H1 (cell line): ENCODE results near the gene VEZT. TPM values are rescaled to one million over a fixed set of nuclear protein-coding genes. Genes with fewer than 3 reads are reported as not detected.

ENCODE experiments used
- CTCF ChIA-PET: fragments of 300-600 bp; sonication (Branson Sonifier 250); formaldehyde crosslinking; loops from one replicate; lab custom pipeline; 2021; ENCODE audit not compliant: partially characterized antibody; lab: Charles Lee
- POLR2A ChIA-PET: fragments of 300-600 bp; sonication (Branson Sonifier 250); formaldehyde crosslinking; loops from one replicate; lab custom pipeline; 2021; ENCODE audit warnings: inconsistent platforms; ENCODE audit not compliant: partially characterized antibody; lab: Charles Lee
- DNase-seq, 2 experiments: peaks; one replicate each; pipeline versions ENCODE4 v3.0.0 to v3.0.0-alpha.2; 2010 to 2022; ENCODE audit warnings: low spot score in 2 of 2, low read depth in 1 of 2, mixed read lengths in 1 of 2
- FAIRE-seq: peaks from 2 replicates; lab custom pipeline; 2011; peaks lifted over from hg19 to GRCh38; lab: Jason Lieb, UNC
- H2AFZ ChIP-seq: 2 replicates; pipeline ENCODE4 v1.8.1; 2012; ENCODE audit warnings: low read length, inconsistent platforms
- H2AK5ac ChIP-seq: 2 replicates; pipeline ENCODE4 v1.6.1; 2013; ENCODE audit warnings: low read depth, low read length
- H2BK120ac ChIP-seq: replicated peaks from 2 replicates; pipeline ENCODE3; 2013; ENCODE audit warnings: low read depth, low read length, inconsistent platforms
- H2BK12ac ChIP-seq: 2 replicates; pipeline ENCODE4 v1.6.1; 2013; ENCODE audit warnings: low read depth, low read length
- H2BK15ac ChIP-seq: 2 replicates; pipeline ENCODE4 v1.6.1; 2013; ENCODE audit warnings: low read length
- H2BK20ac ChIP-seq: 2 replicates; pipeline ENCODE4 v1.6.1; 2013; ENCODE audit warnings: low read length
- H2BK5ac ChIP-seq: 2 replicates; pipeline ENCODE4 v1.6.1; 2013; ENCODE audit warnings: low read depth, low read length
- H3K14ac ChIP-seq: 2 replicates; pipeline ENCODE4 v1.6.1; 2013; ENCODE audit warnings: inconsistent platforms; ENCODE audit not compliant: insufficient read length
- H3K18ac ChIP-seq: 2 replicates; pipeline ENCODE4 v1.6.1; 2013; ENCODE audit warnings: low read length; ENCODE audit errors: extremely low read depth
- H3K23ac ChIP-seq: 2 replicates; pipeline ENCODE4 v1.6.1; 2013; ENCODE audit warnings: inconsistent platforms; ENCODE audit not compliant: insufficient read length
- H3K23me2 ChIP-seq: 2 replicates; pipeline ENCODE4 v1.6.1; 2013; ENCODE audit warnings: low read depth, low read length
- H3K27ac ChIP-seq: 2 replicates; pipeline ENCODE4 v1.6.1; 2011; ENCODE audit warnings: low read depth, low read length, inconsistent platforms
- H3K27me3 ChIP-seq, 4 experiments: replicated peaks in 1 of 4; 1 replicate in 1 of 4; 2 replicates in 3 of 4; pipeline versions ENCODE4 v1.6.1 to v1.8.1; 2011 to 2013; ENCODE audit warnings: low read length in 3 of 4, mild to moderate bottlenecking in 3 of 4, inconsistent platforms in 2 of 4, mixed read lengths in 2 of 4, moderate library complexity in 1 of 4; ENCODE audit not compliant: control insufficient read depth in 3 of 4, insufficient read depth in 3 of 4; ENCODE audit errors: extremely low read depth in 1 of 4
- H3K36me3 ChIP-seq, 4 experiments: 2 replicates each; pipeline versions ENCODE4 v1.6.1 to v1.8.1; 2011 to 2013; ENCODE audit warnings: mild to moderate bottlenecking in 4 of 4, low read length in 3 of 4, moderate library complexity in 2 of 4, control low read depth in 1 of 4, inconsistent platforms in 1 of 4; ENCODE audit not compliant: insufficient read depth in 4 of 4, control insufficient read depth in 2 of 4
- H3K4ac ChIP-seq: replicated peaks from 2 replicates; pipeline ENCODE3; 2013; ENCODE audit warnings: low read length, low read depth, mixed read lengths, inconsistent platforms; ENCODE audit not compliant: insufficient read length
- H3K4me1 ChIP-seq, 4 experiments: replicated peaks in 1 of 4; 1 replicate in 1 of 4; 2 replicates in 3 of 4; pipeline versions ENCODE4 v1.6.1 to v1.8.1; 2011 to 2013; ENCODE audit warnings: low read length in 3 of 4, inconsistent platforms in 2 of 4, mixed read lengths in 1 of 4; ENCODE audit not compliant: insufficient read depth in 4 of 4, control insufficient read depth in 3 of 4
- H3K4me2 ChIP-seq, 2 experiments: 2 replicates each; pipeline versions ENCODE4 v1.6.1 to v1.8.1; 2011 to 2013; ENCODE audit warnings: low read depth in 2 of 2, low read length in 2 of 2, control low read depth in 1 of 2, inconsistent platforms in 1 of 2, mild to moderate bottlenecking in 1 of 2; ENCODE audit not compliant: insufficient read depth in 1 of 2
- H3K4me3 ChIP-seq, 4 experiments: fragments of 200-600, 300-600 bp in 1 of 4; sonication (generic), shearing (Covaris generic), sonication (Bioruptor Twin) in 1 of 4; 2 replicates each; pipeline versions ENCODE4 v1.5.1 to v1.8.1; 2011 to 2016; ENCODE audit warnings: low read length in 4 of 4, low read depth in 3 of 4, control low read depth in 2 of 4, inconsistent platforms in 2 of 4, mild to moderate bottlenecking in 2 of 4, mixed read lengths in 1 of 4, moderate library complexity in 1 of 4; ENCODE audit not compliant: insufficient read depth in 2 of 4; ENCODE audit errors: extremely low read depth in 1 of 4
- H3K56ac ChIP-seq: replicated peaks from 2 replicates; pipeline ENCODE3; 2013; ENCODE audit warnings: low read depth, mild to moderate bottlenecking, mixed read lengths, low read length, inconsistent platforms; ENCODE audit not compliant: insufficient read length
- H3K79me1 ChIP-seq: 2 replicates; pipeline ENCODE4 v1.6.1; 2013; ENCODE audit warnings: low read depth, low read length, control low read depth
- H3K79me2 ChIP-seq, 2 experiments: 2 replicates each; pipeline versions ENCODE4 v1.6.1 to v1.8.1; 2012 to 2013; ENCODE audit warnings: low read length in 2 of 2, mild to moderate bottlenecking in 2 of 2, inconsistent platforms in 1 of 2; ENCODE audit not compliant: insufficient read depth in 2 of 2, control insufficient read depth in 1 of 2
- H3K9ac ChIP-seq, 4 experiments: replicated peaks in 1 of 4; 1 replicate in 1 of 4; 2 replicates in 3 of 4; pipeline versions ENCODE4 v1.6.1 to v1.8.1; 2011 to 2013; ENCODE audit warnings: low read depth in 3 of 4, low read length in 3 of 4, control low read depth in 2 of 4, mild to moderate bottlenecking in 2 of 4, moderate library complexity in 2 of 4, inconsistent platforms in 1 of 4; ENCODE audit errors: extremely low read depth in 1 of 4
- H3K9me3 ChIP-seq, 2 experiments: 2 replicates each; pipeline versions ENCODE4 v1.6.1 to v1.8.1; 2012 to 2013; ENCODE audit warnings: mild to moderate bottlenecking in 2 of 2, moderate library complexity in 2 of 2, control low read depth in 1 of 2, inconsistent platforms in 1 of 2, low read depth in 1 of 2, low read length in 1 of 2, mixed read lengths in 1 of 2; ENCODE audit not compliant: insufficient read depth in 2 of 2
- H4K20me1 ChIP-seq, 2 experiments: replicated peaks in 1 of 2; 2 replicates each; pipeline versions ENCODE3 to v1.8.1; 2011 to 2013; ENCODE audit warnings: inconsistent platforms in 2 of 2, low read length in 2 of 2, mild to moderate bottlenecking in 1 of 2; ENCODE audit not compliant: insufficient read depth in 2 of 2, control insufficient read depth in 1 of 2
- H4K5ac ChIP-seq: 2 replicates; pipeline ENCODE4 v1.6.1; 2013; ENCODE audit warnings: low read length, low read depth, mixed read lengths, inconsistent platforms; ENCODE audit not compliant: insufficient read length
- H4K8ac ChIP-seq: 2 replicates; pipeline ENCODE4 v1.8.0; 2013; ENCODE audit warnings: mild to moderate bottlenecking, moderate library complexity, low read length, inconsistent platforms; ENCODE audit not compliant: insufficient read depth; ENCODE audit errors: extremely low read depth
- H4K91ac ChIP-seq: replicated peaks from 2 replicates; pipeline ENCODE3; 2013; ENCODE audit warnings: low read length, mixed read lengths, inconsistent platforms; ENCODE audit not compliant: insufficient read length
- CTBP2 ChIP-seq: IDR thresholded peaks from 2 replicates; pipeline ENCODE4 v1.7.0; 2011; ENCODE audit warnings: borderline replicate concordance, mild to moderate bottlenecking, moderate library complexity, mixed read lengths, low read length; ENCODE audit not compliant: insufficient read depth, insufficient read length
- EP300 ChIP-seq, 2 experiments: IDR thresholded peaks; 1 replicate in 1 of 2; 2 replicates in 1 of 2; pipeline ENCODE4 v1.6.1; 2011 to 2012; ENCODE audit warnings: low read depth in 2 of 2, low read length in 2 of 2, mild to moderate bottlenecking in 2 of 2, borderline replicate concordance in 1 of 2, inconsistent platforms in 1 of 2, moderate library complexity in 1 of 2
- NRF1 ChIP-seq: IDR thresholded peaks from 2 replicates; pipeline ENCODE4 v1.6.1; 2011; ENCODE audit warnings: mild to moderate bottlenecking, low read depth, low read length, improper control_type of control experiment
- POLR2A ChIP-seq, 2 experiments: IDR thresholded peaks; 1 replicate in 1 of 2; 2 replicates in 1 of 2; pipeline ENCODE4 v1.6.1; 2011; ENCODE audit warnings: low read depth in 2 of 2, low read length in 2 of 2, mild to moderate bottlenecking in 2 of 2; ENCODE audit errors: control extremely low read depth in 1 of 2
- SIRT6 ChIP-seq: IDR thresholded peaks from one replicate; pipeline ENCODE4 v1.7.1; 2012; ENCODE audit warnings: low read length, inconsistent platforms
- SIX5 ChIP-seq: IDR thresholded peaks from 2 replicates; pipeline ENCODE4 v1.6.1; 2011; ENCODE audit warnings: mild to moderate bottlenecking, low read depth, low read length
- SRF ChIP-seq: IDR thresholded peaks from 2 replicates; pipeline ENCODE4 v1.6.1; 2011; ENCODE audit warnings: mild to moderate bottlenecking, low read depth, low read length, moderate library complexity
- WGBS, 2 experiments: shearing (Covaris generic) in 1 of 2; methylation state at CpG; one replicate each; pipeline versions ENCODE4 v1.1.6 to v1.1.7; 2013 to 2015; ENCODE audit warnings: low lambda C conversion rate in 2 of 2, mixed read lengths in 2 of 2, inconsistent platforms in 1 of 2, low coverage in 1 of 2, missing lambda C conversion rate in 1 of 2; ENCODE audit not compliant: insufficient replicate concordance in 2 of 2, insufficient coverage in 1 of 2, insufficient read length in 1 of 2; ENCODE audit errors: extremely low coverage in 1 of 2, missing lambda C conversion rate in 1 of 2; 5-methylcytosine and 5-hydroxymethylcytosine counted together
- polyA plus RNA-seq, 7 experiments: library from polyadenylated mRNA; depleted of rRNA in 3 of 7; stranded (reverse) in 5 of 7; unstranded in 2 of 7; fragments of >200 nt in 5 of 7; fragments of 200-250 nt in 2 of 7; gene quantifications; 1 replicate in 5 of 7; 2 replicates in 1 of 7; 4 replicates in 1 of 7; pipeline versions ENCODE4 v1.2.1 to v1.2.3, GENCODE V29; 2011 to 2013; ENCODE audit warnings: missing spikeins in 2 of 7, mixed read lengths in 2 of 7
- total RNA-seq: library from RNA; stranded (reverse); fragmentation: NEBNext Ultra II Directional; extraction: Animal tissue kit (Norgen Biotek cat#: 25700); gene quantifications from 2 replicates; pipeline ENCODE4 v1.2.1, GENCODE V29; 2021

The VEZT gene
- total and polyA plus RNA-seq, 2 of the 8 experiments (the other 6 are each of a cell fraction or from before 2014, with no cell fraction given) = 44.0 to 56.1 TPM

DNA sequence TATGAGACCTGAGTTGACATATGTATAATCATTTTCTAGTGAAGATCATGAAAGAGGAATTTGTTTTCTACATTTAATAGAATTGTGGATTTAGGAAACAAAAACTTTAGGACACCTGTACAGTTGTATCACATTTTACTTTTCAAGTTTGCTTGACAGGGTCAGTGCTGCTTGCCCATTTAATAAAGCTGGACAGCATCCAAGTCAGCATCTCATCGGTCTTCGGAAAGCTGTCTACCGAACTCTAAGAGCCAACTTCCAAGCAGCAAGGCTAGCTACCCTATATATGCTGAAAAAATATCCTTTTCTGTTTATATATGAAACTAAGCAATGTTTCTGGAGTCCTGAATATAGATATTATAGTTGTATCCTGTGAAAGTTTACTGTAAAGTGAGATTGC is 52.3 kb downstream of the VEZT start:
- H3K23me2 ChIP-seq = no peaks in the 10 kb centered on the region
- no peak overlapping the region for H4K5ac ChIP-seq
- no peaks in the 10 kb centered on the region for H4K20me1 ChIP-seq
- H3K4ac ChIP-seq = no peak overlapping the region
- 95% methylated on average over 3 of the region's 3 CpGs; no CpG with 5 or more reads in 1 of the 2 experiments for WGBS, 2 experiments
- H3K4me2 ChIP-seq = no peak overlapping the region
- H3K27ac ChIP-seq = no peak overlapping the region
- ChIA-PET CTCF (interaction anchor here (1.1 kb wide), 1 partner anchor 66 kb away, joined by 3 read pairs; no protein-coding TSS in a partner anchor), POLR2A (interaction anchor here (1.1 to 1.2 kb wide), 2 partner anchors 10 to 53 kb away, joined by 3 read pairs; partner anchors contain the start of genes FGD6 and VEZT)
- H2BK5ac ChIP-seq = no peak overlapping the region
- no peak overlapping the region for H2BK20ac ChIP-seq
- H3K9me3 ChIP-seq = no peaks in the 10 kb centered on the region
- no peak overlapping the region for H4K91ac ChIP-seq
- no peaks in the 10 kb centered on the region for H3K79me1 ChIP-seq
- H2AFZ ChIP-seq = no peak overlapping the region
- H3K56ac ChIP-seq = no peak overlapping the region
- no peak overlapping the region for H3K18ac ChIP-seq
- peaks cover 5 to 30% (median 16%) of the 10 kb centered on the region in 4 experiments; a peak in 6 of 8 replicates for H3K36me3 ChIP-seq
- H3K79me2 ChIP-seq = no peaks in the 10 kb centered on the region
- H2BK120ac ChIP-seq = no peak overlapping the region
- no peak overlapping the region for H3K9ac ChIP-seq
- H2AK5ac ChIP-seq = no peak overlapping the region
- H2BK12ac ChIP-seq = no peak overlapping the region
- no peak for FAIRE-seq
- no peak overlapping the region for H3K14ac ChIP-seq
- H3K4me1 ChIP-seq = no peaks in the 10 kb centered on the region
- no peak overlapping the region for H3K4me3 ChIP-seq
- TF ChIP-seq NRF1 (no peak), EP300 (IDR thresholded peaks at IDR 0.05; ENCODE audit: borderline replicate concordance in 1 of 2, low read depth in 2 of 2, low read length in 2 of 2) (no peak), CTBP2 (no peak), POLR2A (IDR thresholded peaks at IDR 0.05; ENCODE audit: control extremely low read depth in 1 of 2, low read depth in 2 of 2, low read length in 2 of 2) (no peak), SIRT6 (no peak), SIX5 (no peak), SRF (no peak)
- no peak overlapping the region for H4K8ac ChIP-seq
- no peak overlapping the region for H2BK15ac ChIP-seq
- DNase-seq = no peak
- no peaks in the 10 kb centered on the region for H3K27me3 ChIP-seq
- no peak overlapping the region for H3K23ac ChIP-seq
